Ecto neural progenitor cell (in vitro differentiated cells): Measurements from ENCODE around the gene EPO.
"Not testable (repeated sequence)": the region's sequence is repeated elsewhere in the genome, so short reads cannot be mapped to it uniquely, and the experiment has no call there.

Experiments used
- DNase-seq: peaks from one replicate; pipeline ENCODE4 v3.0.0-alpha.2; 2018; ENCODE audit warnings: low spot score

Gene EPO

GRCh38 chr7:100705753-100706671 is 14.3 kb upstream of the EPO start, which contains the start of gene POP7:
Gene POP7 (plus strand): TSS chr7:100706121. CDS start chr7:100706831, 710 bp downstream.
- DNase-seq, result peak; percentile 98

- no peak for DNase-seq
These were observed 13.5 kb upstream of the EPO start for GRCh38 chr7:100706672-100707311.

- DNase-seq, result no peak
These were observed 11.9 kb upstream of the EPO start for GRCh38 chr7:100708395-100708794.

- no peak for DNase-seq
These were observed 9.8 kb upstream of the EPO start for GRCh38 chr7:100710452-100710851.

- DNase-seq, result no peak
These were observed 8.9 kb upstream of the EPO start for GRCh38 chr7:100711369-100711768.

- DNase-seq, result no peak
These were observed 5.5 kb upstream of the EPO start for GRCh38 chr7:100714725-100715124.

- DNase-seq, result not testable (repeated sequence)
These were observed 3.2 kb upstream of the EPO start for GRCh38 chr7:100717073-100717472.

GRCh38 chr7:100719523-100720278 is 567 bp upstream of the EPO start:
- DNase-seq, result no peak

GRCh38 chr7:100720671-100721504 is 620 bp downstream of the EPO start:
- DNase-seq, result no peak

- no peak for DNase-seq
These were observed 1.2 kb downstream of the EPO start for GRCh38 chr7:100721505-100721812.

GRCh38 chr7:100722480-100723212 is 2.4 kb downstream of the EPO start:
- no peak for DNase-seq

GRCh38 chr7:100723732-100724275 is 3.5 kb downstream of the EPO start:
- no peak for DNase-seq

GRCh38 chr7:100724364-100724763 is 4.1 kb downstream of the EPO start:
- DNase-seq, result not testable (repeated sequence)

GRCh38 chr7:100726996-100727761 is 6.9 kb downstream of the EPO start:
- DNase-seq, result no peak

- DNase-seq, result no peak
These were observed 7.9 kb downstream of the EPO start for GRCh38 chr7:100728196-100728595.

- DNase-seq, result no peak
These were observed 10.0 kb downstream of the EPO start for GRCh38 chr7:100730136-100730800.

GRCh38 chr7:100731937-100732636 is 11.8 kb downstream of the EPO start:
- no peak for DNase-seq

- no peak for DNase-seq
These were observed 15.5 kb downstream of the EPO start for GRCh38 chr7:100735730-100736129.

GRCh38 chr7:100736671-100737070 is 16.4 kb downstream of the EPO start:
- no peak for DNase-seq
